SKM-1 treated with dmso at 0.1 percent for 144 hours (cell line): ENCODE measurements around the gene EFHB.
"Not testable (repeated sequence)": the region's sequence is repeated elsewhere in the genome, so short reads cannot be mapped to it uniquely, and the experiment has no call there.

Source experiments
- DNase-seq: peaks from one replicate; lab custom pipeline; 2025; ENCODE audit not compliant: unreplicated experiment; lab: John Stamatoyannopoulos, UW

The EFHB gene

GRCh38 chr3:19931180-19931692 lies 2.8 kb downstream of the EFHB start:
- DNase-seq, result peak; percentile 80

- DNase-seq, result no peak
These were observed 13.5 kb downstream of the EFHB start for GRCh38 chr3:19920401-19921080.

GRCh38 chr3:19917167-19917566 lies 16.9 kb downstream of the EFHB start:
- no peak for DNase-seq

DNA sequence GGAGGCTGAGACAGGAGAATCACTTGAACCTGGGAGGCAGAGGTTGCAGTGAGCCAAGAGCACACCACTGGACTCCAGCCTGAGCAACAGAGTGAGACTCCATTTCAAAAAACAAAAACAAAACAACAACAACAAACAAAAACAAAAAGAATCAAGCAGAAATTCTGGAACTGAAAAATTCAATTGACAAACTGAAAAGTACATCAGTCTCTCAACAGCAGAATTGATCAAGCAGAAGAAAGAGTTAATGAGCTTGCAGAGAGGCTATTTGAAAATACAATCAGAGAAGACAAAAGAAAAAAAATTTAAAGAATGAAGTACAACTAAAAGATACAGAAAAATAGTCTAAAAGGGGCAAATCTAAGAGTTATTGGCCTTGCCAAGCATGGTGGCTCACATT lies 22.6 kb downstream of the EFHB start:
- no peak for DNase-seq

GRCh38 chr3:19907523-19907922 lies 26.5 kb downstream of the EFHB start:
- no peak for DNase-seq

DNA sequence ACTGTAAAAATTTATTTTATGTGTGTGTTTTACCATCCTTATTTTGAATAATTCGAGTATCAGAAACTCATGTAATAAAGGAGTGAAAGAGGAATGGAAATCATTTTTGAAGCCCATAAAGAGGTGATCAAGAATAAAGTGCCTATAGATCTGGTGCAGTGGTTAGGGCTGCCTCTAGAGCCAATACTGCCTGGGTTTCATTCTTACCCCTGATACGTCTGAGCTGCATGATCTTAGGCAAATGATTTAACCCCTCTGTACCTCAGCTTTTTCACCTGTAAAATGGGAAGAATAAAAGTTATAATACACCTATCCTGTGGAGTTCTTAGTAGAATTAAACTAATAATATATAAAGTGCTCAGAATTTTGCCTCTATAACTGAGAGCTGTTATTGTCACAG lies 30.4 kb downstream of the EFHB start:
- no peak for DNase-seq

DNA sequence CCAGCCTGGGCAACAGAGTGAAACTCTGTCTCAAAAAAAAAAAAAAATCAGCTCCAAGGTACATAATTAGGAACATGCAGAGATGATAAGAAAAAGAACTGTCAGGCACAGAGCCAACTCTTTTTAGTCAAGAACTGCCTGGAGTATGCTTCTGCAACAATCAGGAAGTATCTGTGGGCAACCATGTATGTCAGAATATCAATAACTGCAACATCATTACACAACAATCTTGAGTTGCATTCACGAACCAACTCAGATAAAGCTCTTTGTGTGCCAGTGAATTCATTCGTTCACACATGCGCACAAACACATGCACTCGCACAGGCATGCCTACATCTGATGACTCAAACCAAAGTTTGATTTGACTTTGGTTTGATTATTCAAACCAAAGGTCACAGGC lies 32.1 kb downstream of the EFHB start:
- DNase-seq, result peak; percentile 56

GRCh38 chr3:19901337-19901736 lies 32.7 kb downstream of the EFHB start:
- peak; percentile 19 for DNase-seq

DNA sequence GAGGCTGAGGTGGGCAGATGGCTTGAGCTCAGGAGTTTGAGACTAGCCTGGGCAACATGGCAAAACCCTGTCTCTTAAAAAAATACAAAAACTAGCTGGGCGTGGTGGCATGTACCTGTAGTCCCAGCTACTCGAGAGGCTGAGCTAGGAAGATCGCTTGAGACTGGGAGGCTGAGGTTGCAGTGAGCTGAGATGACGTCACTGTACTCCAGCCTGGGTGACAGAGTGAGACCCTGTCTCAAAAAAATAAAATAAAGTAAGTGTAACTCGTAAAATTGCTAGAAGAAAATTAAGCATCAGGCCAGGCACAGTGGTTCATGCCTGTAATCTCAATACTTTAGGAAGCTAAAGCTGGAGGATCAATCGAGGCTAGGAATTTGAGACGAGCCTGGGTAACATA lies 34.2 kb downstream of the EFHB start:
- DNase-seq, result not testable (repeated sequence)

- DNase-seq, result no peak
These were observed 34.8 kb downstream of the EFHB start for GRCh38 chr3:19899264-19899663.

- DNase-seq, result no peak
These were observed 35.3 kb downstream of the EFHB start for GRCh38 chr3:19898721-19899120.

DNA sequence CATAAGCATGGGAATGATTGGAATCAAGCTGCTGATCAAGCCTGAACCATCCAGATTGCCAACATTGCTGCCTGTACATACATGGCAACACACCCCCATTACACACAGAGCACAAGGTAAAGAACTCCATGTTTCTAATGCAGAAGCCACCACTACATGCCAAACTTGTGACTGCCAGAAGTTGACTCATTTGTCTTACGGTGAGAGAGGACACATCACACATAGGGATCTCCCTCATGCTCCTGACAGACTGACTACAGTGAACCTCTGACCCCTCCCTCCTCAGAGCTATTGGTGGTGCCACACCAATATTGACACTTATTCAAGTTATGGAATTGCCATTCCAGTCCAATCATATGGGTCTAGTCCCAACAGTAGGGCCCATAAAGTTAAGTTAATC lies 42.3 kb downstream of the EFHB start:
- DNase-seq, result no peak

- no peak for DNase-seq
These were observed 45.4 kb downstream of the EFHB start for GRCh38 chr3:19888428-19889152.

DNA sequence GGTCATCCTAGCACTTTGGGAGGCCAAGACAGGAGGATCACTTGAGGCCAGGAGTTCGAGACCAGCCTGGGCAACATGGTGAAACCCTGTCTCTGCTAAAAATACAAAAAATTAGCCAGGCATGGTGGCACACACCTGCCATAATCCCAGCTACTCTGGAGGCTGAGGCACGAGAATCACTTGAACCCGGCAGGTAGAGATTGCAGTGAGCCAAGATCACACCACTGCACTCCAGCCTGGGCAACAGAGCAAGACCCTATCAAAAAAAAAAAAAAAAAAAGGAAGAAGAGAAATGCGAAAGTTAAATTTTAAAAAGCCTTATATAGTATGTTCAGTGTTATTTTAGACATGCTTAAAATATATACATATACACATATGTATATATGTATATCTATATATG lies 46.9 kb downstream of the EFHB start:
- DNase-seq, result not testable (repeated sequence)

- DNase-seq, result no peak
These were observed 47.6 kb downstream of the EFHB start for GRCh38 chr3:19886404-19886803.

DNA sequence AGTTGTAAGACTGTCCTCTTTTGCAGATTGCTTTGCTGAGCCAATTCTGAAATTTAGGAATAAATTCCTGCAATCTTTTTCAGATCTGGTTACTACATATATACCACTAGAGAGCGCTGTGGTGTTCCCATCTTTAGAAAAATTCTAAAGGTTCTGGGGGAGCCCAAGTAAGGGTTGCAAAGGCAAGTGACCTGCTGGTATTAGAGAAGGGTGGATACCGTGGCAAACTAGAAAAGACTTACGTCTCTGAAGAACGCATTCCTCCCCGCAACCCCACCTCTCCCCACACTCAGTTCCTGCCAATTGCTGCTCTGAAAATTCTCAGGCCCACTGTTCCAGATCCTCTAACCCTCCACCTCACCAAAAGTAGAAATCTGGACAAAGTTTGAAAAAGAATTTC lies 48.5 kb downstream of the EFHB start:
- DNase-seq, result peak; percentile 24

- no peak for DNase-seq
These were observed 52.2 kb downstream of the EFHB start for GRCh38 chr3:19881852-19882251.

DNA sequence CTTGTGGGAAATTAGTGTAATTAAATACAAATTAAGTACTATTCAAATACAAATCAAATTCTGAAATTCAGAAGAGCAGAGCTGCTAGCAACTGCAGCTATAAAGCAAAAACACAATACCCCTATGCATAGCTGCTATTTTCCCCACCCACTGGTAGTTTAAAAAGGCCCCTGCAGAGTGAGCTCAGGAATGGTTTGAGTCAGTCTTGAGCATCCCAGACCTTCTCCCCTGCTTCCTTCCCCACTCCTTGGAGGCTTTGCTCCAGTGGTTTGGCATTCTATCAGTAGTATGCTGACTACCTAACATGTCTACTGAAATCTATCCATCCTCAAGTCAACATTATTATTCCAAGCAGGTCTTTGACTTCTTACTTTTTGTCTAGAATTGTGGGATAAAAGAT lies 53.0 kb downstream of the EFHB start:
- no peak for DNase-seq

DNA sequence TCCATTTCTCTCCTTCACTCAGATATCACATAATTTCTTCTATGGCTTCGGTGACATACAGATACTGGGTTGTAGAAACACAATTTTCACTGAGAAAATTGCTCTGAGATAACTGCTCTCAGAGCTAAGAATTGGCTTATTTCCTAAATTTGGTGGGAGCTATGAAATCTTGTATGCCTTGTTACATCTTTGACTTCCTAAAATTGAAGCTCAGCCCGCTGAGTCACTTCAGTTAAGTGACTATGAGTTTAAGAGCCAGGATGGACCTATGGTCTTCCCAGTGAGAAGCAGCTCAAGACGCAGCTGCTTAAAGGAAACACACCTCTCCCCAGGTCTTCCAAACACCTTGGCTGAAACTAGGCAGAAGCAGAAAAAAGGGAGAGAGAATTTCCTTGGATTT lies 56.4 kb downstream of the EFHB start:
- DNase-seq, result no peak

GRCh38 chr3:19866751-19867347 lies 67.2 kb downstream of the EFHB start:
- DNase-seq, result peak; percentile 66

DNA sequence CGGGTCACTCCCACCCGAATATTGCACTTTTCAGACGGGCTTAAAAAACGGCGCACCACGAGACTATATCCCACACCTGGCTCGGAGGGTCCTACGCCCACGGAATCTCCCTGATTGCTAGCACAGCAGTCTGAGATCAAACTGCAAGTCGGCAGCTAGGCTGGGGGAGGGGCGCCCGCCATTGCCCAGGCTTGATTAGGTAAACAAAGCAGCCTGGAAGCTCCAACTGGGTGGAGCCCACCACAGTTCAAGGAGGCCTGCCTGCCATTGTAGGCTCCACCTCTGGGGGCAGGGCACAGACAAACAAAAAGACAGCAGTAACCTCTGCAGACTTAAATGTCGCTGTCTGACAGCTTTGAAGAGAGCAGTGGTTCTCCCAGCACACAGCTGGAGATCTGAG lies 78.7 kb downstream of the EFHB start:
- DNase-seq, result not testable (repeated sequence)

- DNase-seq, result not testable (repeated sequence)
These were observed 87.4 kb downstream of the EFHB start for GRCh38 chr3:19846609-19847008.
